Measurements from ENCODE around the gene G0S2.

The G0S2 gene

GRCh38 chr1:209721323-209721722 is 46.1 kb downstream of the G0S2 start:
- TF ChIP-seq CTCF (conservative IDR thresholded peaks at IDR 0.05) (no peak), ZFX (IDR thresholded peaks at IDR 0.05) (no peak)
- no peak overlapping the region for H3K27ac ChIP-seq

GRCh38 chr1:209723265-209723664 is 48.1 kb downstream of the G0S2 start:
- H3K27ac ChIP-seq: no peak overlapping the region
- TF ChIP-seq CTCF (conservative IDR thresholded peaks at IDR 0.05): no peak

GRCh38 chr1:209723756-209724693 is 48.8 kb downstream of the G0S2 start:
- H3K27ac ChIP-seq: no peak overlapping the region
- TF ChIP-seq CTCF (conservative IDR thresholded peaks at IDR 0.05) (no peak), ZFX (IDR thresholded peaks at IDR 0.05) (no peak)

Measured in C4-2B (cell line).